Lung (tissue), 12 donors: ENCODE results near the gene ING3. TPM values are rescaled to one million over a fixed set of nuclear protein-coding genes. Genes with fewer than 3 reads are reported as not detected.

Source experiments
- ATAC-seq: fragments of 200-7000 bp; cut with Tn5 transposase; one replicate; pipeline ENCODE4 v1.9.1; 2020; ENCODE audit warnings: moderate number of reproducible peaks; ENCODE audit not compliant: insufficient read depth, low FRiP score
- DNase-seq, 3 donors: peaks; one replicate each; pipeline ENCODE4 v3.0.0-alpha.2; 2013 to 2017
- H3K27ac ChIP-seq, 2 donors: one replicate each; pipeline ENCODE4 v1.5.1; 2013; ENCODE audit warnings: mild to moderate bottlenecking in 2 of 2, moderate library complexity in 2 of 2, control low read depth in 1 of 2, inconsistent platforms in 1 of 2, low read depth in 1 of 2, low read length in 1 of 2
- H3K27me3 ChIP-seq, 3 donors: one replicate each; pipeline ENCODE4 v1.5.1; 2013; ENCODE audit warnings: low read length in 2 of 3; ENCODE audit not compliant: control insufficient read depth in 3 of 3, insufficient read depth in 3 of 3
- H3K36me3 ChIP-seq, 4 donors: one replicate each; pipeline ENCODE4 v1.5.1; 2013; ENCODE audit warnings: low read length in 4 of 4, mild to moderate bottlenecking in 1 of 4, moderate library complexity in 1 of 4; ENCODE audit not compliant: control insufficient read depth in 4 of 4, insufficient read depth in 4 of 4
- H3K4me1 ChIP-seq, 5 donors: one replicate each; pipeline ENCODE4 v1.5.1; 2013; ENCODE audit warnings: low read length in 5 of 5, mild to moderate bottlenecking in 2 of 5, moderate library complexity in 1 of 5; ENCODE audit not compliant: control insufficient read depth in 5 of 5, insufficient read depth in 5 of 5
- H3K4me3 ChIP-seq: one replicate; pipeline ENCODE4 v1.5.1; 2013; ENCODE audit warnings: mild to moderate bottlenecking, control low read depth, moderate library complexity
- H3K9ac ChIP-seq, 2 donors: one replicate each; pipeline ENCODE4 v1.5.1; 2013; ENCODE audit warnings: low read length in 2 of 2, control low read depth in 1 of 2; ENCODE audit not compliant: insufficient read depth in 1 of 2
- H3K9me3 ChIP-seq, 4 donors: one replicate each; pipeline ENCODE4 v1.5.1; 2013; ENCODE audit warnings: low read length in 3 of 4, mild to moderate bottlenecking in 1 of 4, moderate library complexity in 1 of 4; ENCODE audit not compliant: control insufficient read depth in 4 of 4, insufficient read depth in 3 of 4
- WGBS, 2 donors: extraction: QIAGEN DNeasy Blood & Tissue Kit; methylation state at CpG; one replicate each; pipeline ENCODE4 v1.1.7; 2013; 5-methylcytosine and 5-hydroxymethylcytosine counted together
- polyA plus RNA-seq, 2 donors: library from polyadenylated mRNA; stranded (reverse); fragments of 200-250 nt; gene quantifications; one replicate each; pipeline ENCODE4 v1.2.1, GENCODE V29; 2013
- total RNA-seq, 2 donors: library from RNA; depleted of rRNA in 1 of 2; stranded (reverse); fragments of >200 nt in 1 of 2; gene quantifications; one replicate each; pipeline ENCODE4 v1.2.1, GENCODE V29; 2014 to 2021
- TF ChIP-seq, protein P1 (sequence below): IDR thresholded peaks from 2 replicates; pipeline ENCODE4 v1.5.1; 2012; ENCODE audit warnings: mild to moderate bottlenecking; ENCODE audit errors: control extremely low read depth, extremely low read depth
- donor health status: control.
- donor health status: control.
- donor health status: Bipolar disorder and iron deficiency.
- donor health status: healthy.
- donor health status: DM: yes; HTN: yes; CAD: no.

ING3 gene
- total and polyA plus RNA-seq, 4 donors = 8.6 to 24.9 (median 14.2) TPM

DNA sequence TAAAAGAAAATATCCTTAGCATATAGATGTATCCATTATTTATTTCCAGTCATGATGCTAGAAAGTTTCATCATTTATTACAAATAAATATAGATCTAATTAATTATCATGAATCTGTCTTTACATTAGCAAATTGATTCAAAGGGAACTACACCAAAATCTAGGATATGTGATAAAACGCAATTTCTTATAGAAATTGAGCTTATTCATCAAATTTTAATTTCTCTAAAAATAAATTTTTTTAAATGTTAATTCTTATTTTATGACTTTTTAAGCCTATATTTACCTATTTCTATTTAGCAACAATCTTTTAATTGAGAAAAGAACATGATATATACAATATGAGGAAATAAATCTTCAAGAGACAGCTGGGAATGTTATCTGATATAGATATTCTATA lies 34.0 kb upstream of the ING3 start:
- ATAC-seq = no peak
- no peak overlapping the region for H3K4me3 ChIP-seq
- TF ChIP-seq, protein P1, sequence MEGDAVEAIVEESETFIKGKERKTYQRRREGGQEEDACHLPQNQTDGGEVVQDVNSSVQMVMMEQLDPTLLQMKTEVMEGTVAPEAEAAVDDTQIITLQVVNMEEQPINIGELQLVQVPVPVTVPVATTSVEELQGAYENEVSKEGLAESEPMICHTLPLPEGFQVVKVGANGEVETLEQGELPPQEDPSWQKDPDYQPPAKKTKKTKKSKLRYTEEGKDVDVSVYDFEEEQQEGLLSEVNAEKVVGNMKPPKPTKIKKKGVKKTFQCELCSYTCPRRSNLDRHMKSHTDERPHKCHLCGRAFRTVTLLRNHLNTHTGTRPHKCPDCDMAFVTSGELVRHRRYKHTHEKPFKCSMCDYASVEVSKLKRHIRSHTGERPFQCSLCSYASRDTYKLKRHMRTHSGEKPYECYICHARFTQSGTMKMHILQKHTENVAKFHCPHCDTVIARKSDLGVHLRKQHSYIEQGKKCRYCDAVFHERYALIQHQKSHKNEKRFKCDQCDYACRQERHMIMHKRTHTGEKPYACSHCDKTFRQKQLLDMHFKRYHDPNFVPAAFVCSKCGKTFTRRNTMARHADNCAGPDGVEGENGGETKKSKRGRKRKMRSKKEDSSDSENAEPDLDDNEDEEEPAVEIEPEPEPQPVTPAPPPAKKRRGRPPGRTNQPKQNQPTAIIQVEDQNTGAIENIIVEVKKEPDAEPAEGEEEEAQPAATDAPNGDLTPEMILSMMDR = no peak

DNA sequence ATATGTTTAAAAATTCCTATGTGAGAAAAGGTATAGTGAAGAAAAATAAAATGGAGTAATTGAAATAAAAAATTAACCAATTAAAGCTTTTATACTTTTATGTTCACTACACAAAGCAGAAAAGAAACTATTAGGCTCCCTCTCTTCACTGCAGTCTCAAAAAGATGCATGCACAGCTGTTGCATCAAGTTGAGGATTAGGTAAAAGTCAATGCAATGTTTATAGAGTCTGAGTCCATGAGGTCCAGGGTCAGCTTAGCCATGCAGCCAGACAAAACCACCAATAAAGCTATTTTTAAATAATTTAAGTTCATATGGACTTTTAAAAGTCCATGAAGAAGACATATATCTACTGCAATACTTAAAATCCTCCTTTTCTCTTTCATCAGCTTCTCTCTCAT lies 31.1 kb upstream of the ING3 start:
- H3K9me3 ChIP-seq = no peaks in the 10 kb centered on the region
- H3K4me1 ChIP-seq = no peaks in the 10 kb centered on the region
- TF ChIP-seq, protein P1 = no peak
- no peak overlapping the region for H3K9ac ChIP-seq
- no peaks in the 10 kb centered on the region for H3K36me3 ChIP-seq
- H3K27ac ChIP-seq = no peak overlapping the region
- DNase-seq (no peak), ATAC-seq (no peak)
- H3K4me3 ChIP-seq = no peak overlapping the region
- no peaks in the 10 kb centered on the region for H3K27me3 ChIP-seq

More for the DNA sequence above, 34.0 kb upstream of the ING3 start:
- DNase-seq = no peak
- H3K36me3 ChIP-seq = no peaks in the 10 kb centered on the region
- WGBS, 2 donors = 100% methylated on average over 1 of the region's 1 CpG
- no peaks in the 10 kb centered on the region for H3K4me1 ChIP-seq
- H3K27me3 ChIP-seq = no peaks in the 10 kb centered on the region
- H3K27ac ChIP-seq = no peak overlapping the region
- no peak overlapping the region for H3K9ac ChIP-seq
- no peaks in the 10 kb centered on the region for H3K9me3 ChIP-seq

DNA sequence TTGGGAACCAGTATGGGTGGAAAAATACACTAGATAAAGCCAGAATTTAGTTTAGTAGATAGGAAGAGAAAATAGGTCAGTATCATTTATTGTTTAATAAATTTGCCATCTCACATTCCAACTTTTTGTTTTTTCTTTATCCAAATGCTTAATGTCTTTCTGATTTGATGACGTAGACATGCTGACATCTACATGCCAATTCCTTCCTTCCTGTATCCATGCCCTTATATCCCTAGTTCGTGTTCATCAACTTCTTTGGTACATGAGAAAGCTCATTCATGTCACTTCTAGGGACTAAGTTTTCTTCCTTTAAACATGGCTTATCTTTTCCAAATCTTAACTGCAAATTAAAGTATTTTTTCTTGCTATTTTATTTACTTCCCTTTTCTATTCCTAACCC lies 30.5 kb upstream of the ING3 start:
- Histone ChIP-seq H3K4me3 (no peak overlapping the region), H3K9me3 (no peaks in the 10 kb centered on the region), H3K4me1 (no peaks in the 10 kb centered on the region), H3K27me3 (no peaks in the 10 kb centered on the region), H3K27ac (no peak overlapping the region), H3K9ac (no peak overlapping the region), H3K36me3 (no peaks in the 10 kb centered on the region)
- TF ChIP-seq, protein P1 = no peak
- DNase-seq = no peak
- ATAC-seq = no peak
- WGBS, 2 donors = 42 to 48% methylated on average over 2 of the region's 2 CpGs

DNA sequence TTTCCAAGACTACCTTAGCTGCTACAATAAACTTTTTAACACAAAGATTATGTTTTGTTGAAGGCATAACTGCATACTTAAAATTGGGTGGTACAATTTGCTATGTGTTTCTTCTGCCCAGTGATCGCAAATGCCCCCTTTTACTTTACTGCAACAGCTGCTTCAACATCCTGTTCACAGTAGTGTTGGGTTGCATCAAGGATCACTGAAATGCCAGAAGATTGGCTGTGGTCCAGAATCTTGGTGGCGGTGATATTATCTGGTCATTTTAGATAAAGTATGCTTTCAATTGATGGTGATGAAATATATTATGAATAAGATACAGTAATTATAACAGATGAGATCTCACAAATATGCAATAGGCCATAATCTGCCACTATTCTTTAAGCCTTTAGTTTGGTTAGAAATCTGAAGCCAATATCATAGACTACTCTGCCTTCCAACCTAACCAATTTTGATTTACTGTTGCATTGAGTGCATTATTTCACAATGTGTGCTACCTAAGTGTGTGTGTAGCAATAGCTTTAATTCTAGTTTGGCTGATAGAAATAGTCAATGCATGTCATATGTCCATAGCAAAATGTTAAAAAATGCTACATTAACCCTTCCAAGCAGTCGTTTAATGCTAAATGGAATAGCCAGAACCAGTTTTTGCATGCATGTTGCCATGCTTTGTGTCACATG lies 29.8 kb upstream of the ING3 start:
- Histone ChIP-seq H3K27ac (no peak overlapping the region), H3K36me3 (no peaks in the 10 kb centered on the region), H3K4me3 (no peak overlapping the region), H3K9me3 (no peaks in the 10 kb centered on the region), H3K27me3 (no peaks in the 10 kb centered on the region), H3K9ac (no peak overlapping the region), H3K4me1 (no peaks in the 10 kb centered on the region)
- ATAC-seq = no peak
- TF ChIP-seq, protein P1 = no peak
- 66 to 70% methylated on average over 3 of the region's 3 CpGs for WGBS, 2 donors
- DNase-seq = peak in 1 of 3 donors; percentile 8
